Measurements from ENCODE around the gene TIAM2. TPM values are rescaled to one million over a fixed set of nuclear protein-coding genes. Genes with fewer than 3 reads are reported as not detected.
"Not testable (repeated sequence)": the region's sequence is repeated elsewhere in the genome, so short reads cannot be mapped to it uniquely, and the experiment has no call there.

The TIAM2 gene
- total RNA-seq, 1 donor from 2014 or later, result 2.4 TPM

DNA sequence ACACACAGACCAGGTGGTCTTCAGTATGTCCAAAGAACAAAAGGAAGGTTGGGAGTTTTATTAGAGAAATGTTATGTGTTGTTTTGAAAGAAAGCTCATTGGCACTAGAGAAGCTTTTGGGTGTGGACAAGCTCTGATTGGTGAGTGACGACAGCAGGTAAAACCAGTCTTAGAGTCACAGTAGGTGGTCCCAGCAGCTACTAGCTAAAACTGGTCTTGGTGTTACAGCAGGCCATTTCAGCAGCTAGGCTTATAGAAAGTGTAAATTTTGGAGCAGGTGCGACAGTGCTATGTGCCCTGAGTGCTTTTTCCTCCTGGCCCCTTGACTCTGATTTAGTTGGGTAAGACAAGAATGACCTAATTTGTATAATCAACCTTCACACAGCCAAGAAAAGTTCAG, 272.3 kb downstream of the TIAM2 start:
- Histone ChIP-seq H3K36me3 (ENCODE audit: control insufficient read depth, insufficient read depth, low read length) (peaks cover 2% of the 10 kb centered on the region), H3K4me3 (ENCODE audit: low read depth, low read length) (no peak overlapping the region), H3K27me3 (ENCODE audit: control insufficient read depth, insufficient read depth, low read length) (no peaks in the 10 kb centered on the region)
- FAIRE-seq (no peak), DNase-seq (ENCODE audit: low read depth) (no peak)
- TF ChIP-seq, protein P1, sequence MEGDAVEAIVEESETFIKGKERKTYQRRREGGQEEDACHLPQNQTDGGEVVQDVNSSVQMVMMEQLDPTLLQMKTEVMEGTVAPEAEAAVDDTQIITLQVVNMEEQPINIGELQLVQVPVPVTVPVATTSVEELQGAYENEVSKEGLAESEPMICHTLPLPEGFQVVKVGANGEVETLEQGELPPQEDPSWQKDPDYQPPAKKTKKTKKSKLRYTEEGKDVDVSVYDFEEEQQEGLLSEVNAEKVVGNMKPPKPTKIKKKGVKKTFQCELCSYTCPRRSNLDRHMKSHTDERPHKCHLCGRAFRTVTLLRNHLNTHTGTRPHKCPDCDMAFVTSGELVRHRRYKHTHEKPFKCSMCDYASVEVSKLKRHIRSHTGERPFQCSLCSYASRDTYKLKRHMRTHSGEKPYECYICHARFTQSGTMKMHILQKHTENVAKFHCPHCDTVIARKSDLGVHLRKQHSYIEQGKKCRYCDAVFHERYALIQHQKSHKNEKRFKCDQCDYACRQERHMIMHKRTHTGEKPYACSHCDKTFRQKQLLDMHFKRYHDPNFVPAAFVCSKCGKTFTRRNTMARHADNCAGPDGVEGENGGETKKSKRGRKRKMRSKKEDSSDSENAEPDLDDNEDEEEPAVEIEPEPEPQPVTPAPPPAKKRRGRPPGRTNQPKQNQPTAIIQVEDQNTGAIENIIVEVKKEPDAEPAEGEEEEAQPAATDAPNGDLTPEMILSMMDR (IDR thresholded peaks at IDR 0.05; ENCODE audit: insufficient read depth, low read length, severe bottlenecking), result no peak

DNA sequence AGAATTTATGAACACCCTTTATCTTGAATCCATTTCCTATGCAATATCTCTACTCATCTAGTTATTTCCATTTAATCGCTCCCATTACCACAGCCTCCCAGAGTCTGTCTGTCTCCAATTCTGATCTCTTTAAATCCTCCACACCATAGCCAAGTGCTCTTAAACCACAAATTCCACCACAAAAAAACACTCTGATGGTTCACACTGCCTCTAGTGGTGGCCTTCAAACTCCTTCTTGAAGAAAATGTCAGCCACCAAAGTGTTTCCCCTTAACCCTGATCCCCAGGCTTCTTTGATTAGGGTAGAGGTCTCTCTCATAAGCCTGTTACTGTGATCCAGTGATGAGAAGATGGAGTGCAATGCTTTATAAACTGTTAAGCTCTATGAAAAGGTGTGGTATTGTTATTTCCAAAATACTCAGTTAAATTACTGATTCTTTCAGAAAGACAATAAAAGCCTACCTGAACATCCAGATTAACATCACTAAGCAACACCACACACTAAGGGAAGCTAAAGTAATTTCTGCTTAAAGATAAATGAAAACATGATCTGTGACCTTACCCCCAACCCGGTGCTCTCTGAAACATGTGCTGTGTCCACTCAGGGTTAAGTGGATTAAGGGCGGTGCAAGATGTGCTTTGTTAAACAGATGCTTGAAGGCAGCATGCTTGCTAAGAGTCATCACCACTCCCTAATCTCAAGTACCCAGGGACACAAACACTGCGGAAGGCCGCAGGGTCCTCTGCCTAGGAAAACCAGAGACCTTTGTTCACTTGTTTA, 273.2 kb downstream of the TIAM2 start:
- FAIRE-seq; H3K27me3 ChIP-seq (ENCODE audit: control insufficient read depth, insufficient read depth, low read length): not testable (repeated sequence)
- peak; percentile 39 for DNase-seq (ENCODE audit: low read depth)

DNA sequence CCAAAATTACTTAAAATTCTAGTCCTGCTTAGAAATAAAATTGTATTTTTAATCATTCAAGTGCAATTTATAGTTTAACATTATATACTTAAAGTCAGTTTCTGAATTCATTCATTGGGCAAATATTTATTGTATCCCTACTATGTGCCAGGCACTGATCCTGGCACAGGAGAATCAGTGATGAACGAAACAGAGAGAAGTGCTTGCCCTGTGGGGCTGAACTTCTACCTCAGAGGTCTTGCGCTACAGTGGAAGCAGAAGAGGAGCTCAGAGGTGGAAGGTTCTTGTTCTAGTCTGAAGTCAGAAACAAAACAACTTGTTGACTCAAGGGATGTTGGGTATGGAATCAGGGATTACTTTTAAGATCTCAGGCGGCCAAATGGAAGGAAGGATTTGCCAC, 274.6 kb downstream of the TIAM2 start:
- Histone ChIP-seq H3K27me3 (ENCODE audit: control insufficient read depth, insufficient read depth, low read length) (no peaks in the 10 kb centered on the region), H3K36me3 (ENCODE audit: control insufficient read depth, insufficient read depth, low read length) (no peaks in the 10 kb centered on the region), H3K4me3 (ENCODE audit: low read depth, low read length) (no peak overlapping the region)
- FAIRE-seq (no peak), DNase-seq (ENCODE audit: low read depth) (no peak)
- TF ChIP-seq, protein P1 (IDR thresholded peaks at IDR 0.05; ENCODE audit: insufficient read depth, low read length, severe bottlenecking), result no peak

More for the DNA sequence above, 273.2 kb downstream of the TIAM2 start:
- TF ChIP-seq, protein P1 (IDR thresholded peaks at IDR 0.05; ENCODE audit: insufficient read depth, low read length, severe bottlenecking), result peak; percentile 56
- H3K4me3 ChIP-seq (ENCODE audit: low read depth, low read length); H3K36me3 ChIP-seq (ENCODE audit: control insufficient read depth, insufficient read depth, low read length): not testable (repeated sequence)

DNA sequence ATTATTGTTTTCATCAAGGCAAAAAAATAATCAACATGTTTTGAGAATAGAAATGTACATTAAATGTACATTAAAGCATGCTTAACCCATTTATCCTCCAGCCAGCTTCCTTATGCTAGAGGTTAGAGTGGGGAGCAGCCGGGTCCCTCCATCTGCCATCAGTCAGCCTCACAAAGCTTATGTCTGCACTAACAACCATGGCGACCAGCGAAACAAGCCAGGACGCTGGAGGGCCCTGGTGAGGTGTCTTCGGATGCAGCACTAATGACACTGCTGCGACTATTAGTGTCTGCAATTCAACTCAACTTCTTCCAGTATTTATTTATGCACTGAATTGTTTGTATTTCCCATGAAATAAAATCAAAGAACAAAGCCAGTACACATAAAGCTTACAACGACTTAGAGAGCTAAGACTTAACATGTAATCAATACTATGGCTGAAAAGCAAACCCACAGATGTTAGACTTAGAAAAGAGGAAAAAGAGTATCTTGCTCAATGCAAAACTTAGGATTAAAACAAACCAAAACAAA, 275.5 kb downstream of the TIAM2 start:
- Histone ChIP-seq H3K36me3 (ENCODE audit: control insufficient read depth, insufficient read depth, low read length) (no peaks in the 10 kb centered on the region), H3K4me3 (ENCODE audit: low read depth, low read length) (no peak overlapping the region), H3K27me3 (ENCODE audit: control insufficient read depth, insufficient read depth, low read length) (no peaks in the 10 kb centered on the region)
- DNase-seq (ENCODE audit: low read depth), result no peak
- TF ChIP-seq, protein P1 (IDR thresholded peaks at IDR 0.05; ENCODE audit: insufficient read depth, low read length, severe bottlenecking), result no peak
- FAIRE-seq, result no peak

DNA sequence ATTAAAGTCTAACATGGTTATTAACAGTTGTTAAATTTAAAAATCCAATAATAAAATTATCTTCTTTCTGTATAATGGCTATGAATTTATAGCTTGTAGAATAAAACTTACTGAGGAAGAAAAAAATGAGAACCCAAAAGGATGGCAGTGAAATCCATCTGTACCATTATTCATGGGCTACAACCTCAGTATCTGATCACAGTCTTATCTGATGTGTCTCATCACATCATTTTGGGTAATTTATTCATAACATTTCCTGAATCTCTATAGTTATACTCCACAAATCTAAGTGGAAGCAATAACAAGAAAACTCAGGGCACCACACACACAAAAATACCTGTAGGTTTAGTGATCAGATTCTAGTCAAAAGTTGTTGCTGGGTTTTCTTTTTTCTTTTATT, 276.0 kb downstream of the TIAM2 start:
- Histone ChIP-seq H3K36me3 (ENCODE audit: control insufficient read depth, insufficient read depth, low read length) (no peaks in the 10 kb centered on the region), H3K4me3 (ENCODE audit: low read depth, low read length) (no peak overlapping the region), H3K27me3 (ENCODE audit: control insufficient read depth, insufficient read depth, low read length) (no peaks in the 10 kb centered on the region)
- TF ChIP-seq, protein P1 (IDR thresholded peaks at IDR 0.05; ENCODE audit: insufficient read depth, low read length, severe bottlenecking), result no peak
- DNase-seq (ENCODE audit: low read depth) (no peak), FAIRE-seq (no peak)
